ENCODE measurements around the gene DNAJB2.
A peak's percentile ranks its signal among the peaks of the same experiment; 100 is the strongest.
"Not testable (repeated sequence)": the region's sequence is repeated elsewhere in the genome, so short reads cannot be mapped to it uniquely, and the experiment has no call there.

Gene DNAJB2

DNA sequence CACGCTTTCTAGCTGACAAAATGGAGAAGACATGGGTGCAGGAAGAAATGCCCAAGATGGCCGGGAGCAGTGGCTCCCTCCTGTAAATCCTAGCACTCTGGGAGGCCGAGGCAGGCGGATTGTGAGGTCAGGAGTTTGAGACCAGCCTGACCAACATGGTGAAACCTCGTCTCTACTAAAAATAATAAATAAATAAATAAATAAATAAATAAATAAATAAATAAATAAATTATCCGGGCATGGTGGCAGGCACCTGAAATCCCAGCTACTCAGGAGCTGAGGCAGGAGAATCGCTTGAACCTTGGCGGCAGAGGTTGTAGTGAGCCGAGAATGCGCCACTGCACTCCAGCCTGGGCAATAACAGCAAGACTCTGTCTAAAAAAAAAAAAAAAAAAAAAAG lies 20.2 kb upstream of the DNAJB2 start:
- DNase-seq (ENCODE audit: low read depth in 2 of 2), result not testable (repeated sequence)

- DNase-seq (ENCODE audit: low read depth in 2 of 2), result no peak
Measured at GRCh38 chr2:219261024-219261855, 17.9 kb upstream of the DNAJB2 start.

DNA sequence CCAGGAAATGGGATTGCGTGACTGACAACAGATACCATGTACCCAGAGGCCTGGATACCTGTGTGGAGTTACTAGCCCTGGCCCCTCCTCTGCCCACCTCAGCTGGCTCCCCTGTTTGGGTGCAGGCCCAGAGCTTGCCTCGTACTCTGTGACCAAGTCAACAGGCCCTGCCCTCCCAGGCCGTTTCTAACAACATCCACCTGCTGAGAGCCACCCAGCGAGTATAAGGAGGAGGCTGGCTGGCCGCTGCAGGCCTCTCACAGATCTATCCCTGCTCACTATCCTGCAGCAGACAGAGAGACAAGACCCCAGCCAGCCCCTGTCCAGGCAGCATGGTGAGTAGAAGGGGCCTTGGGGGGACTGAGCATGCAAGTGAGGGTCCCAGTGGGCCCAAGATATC lies 12.9 kb upstream of the DNAJB2 start:
- DNase-seq (ENCODE audit: low read depth in 2 of 2), result no peak

- no peak for DNase-seq (ENCODE audit: low read depth in 2 of 2)
Measured at GRCh38 chr2:219266886-219267285, 12.3 kb upstream of the DNAJB2 start.

DNA sequence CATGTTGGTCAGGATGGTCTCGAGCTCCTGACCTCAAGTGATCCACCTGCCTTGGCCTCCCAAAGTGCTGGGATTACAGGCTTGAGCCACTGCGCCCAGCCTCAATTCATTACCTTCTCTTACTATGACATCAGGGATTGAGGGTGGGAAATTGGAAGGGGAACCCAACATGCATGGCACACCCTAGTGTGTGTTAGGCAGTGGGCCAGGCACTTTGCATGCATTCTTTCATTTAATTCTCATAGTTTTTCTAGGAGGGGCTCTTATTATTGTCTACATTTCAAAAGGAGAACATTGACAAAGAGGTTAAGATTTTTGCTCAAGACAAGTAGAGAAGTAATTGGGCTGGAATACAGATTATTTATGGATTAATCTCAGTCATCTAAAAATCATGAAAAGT lies 10.9 kb upstream of the DNAJB2 start:
- DNase-seq (ENCODE audit: low read depth in 2 of 2), result no peak

DNA sequence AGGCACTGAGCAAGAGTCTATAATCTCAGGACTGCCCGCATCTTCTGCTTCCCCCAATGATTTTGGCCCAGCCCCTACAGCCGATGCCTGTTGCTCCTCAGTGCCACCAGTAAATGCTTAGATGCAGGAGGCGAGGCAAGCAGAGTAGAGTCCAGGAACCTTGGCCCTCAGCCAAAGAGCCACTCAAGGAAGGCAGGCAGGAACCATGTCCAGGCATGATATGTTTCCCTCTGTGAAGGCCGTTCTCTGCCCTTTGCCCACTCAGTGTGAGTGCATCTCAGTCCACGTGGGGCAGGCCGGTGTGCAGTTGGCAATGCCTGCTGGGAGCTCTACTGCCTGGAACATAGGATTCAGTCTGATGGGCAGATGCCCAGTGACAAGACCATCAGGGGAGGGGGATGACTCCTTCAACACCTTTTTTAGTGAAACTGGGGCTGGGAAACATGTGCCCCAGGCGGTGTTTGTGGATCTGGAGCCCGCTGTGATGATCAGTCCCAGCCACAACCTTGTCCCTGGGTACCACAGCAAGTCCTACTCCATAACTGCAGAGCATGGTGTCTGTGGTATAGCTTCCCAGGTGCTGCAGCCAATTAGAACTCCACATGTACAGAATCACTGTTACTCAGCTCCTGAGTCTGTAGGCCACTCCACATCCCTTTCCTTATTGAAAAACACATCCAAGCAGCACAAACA lies 9.7 kb upstream of the DNAJB2 start:
- no peak for DNase-seq (ENCODE audit: low read depth in 2 of 2)

DNA sequence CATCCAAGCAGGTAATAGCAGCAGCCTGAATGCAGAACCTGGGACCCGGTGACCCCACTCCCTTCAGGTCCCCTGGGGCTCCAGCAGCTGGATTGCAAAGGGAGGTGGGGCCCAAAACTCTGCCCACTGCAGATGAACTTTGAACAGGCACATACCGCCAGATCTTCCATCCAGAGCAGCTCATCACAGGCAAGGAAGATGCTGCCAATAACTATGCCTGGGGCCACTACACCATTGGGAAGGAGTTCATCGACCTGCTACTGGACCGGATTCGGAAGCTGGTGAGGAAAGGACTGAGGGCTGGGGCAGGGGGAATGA lies 9.2 kb upstream of the DNAJB2 start:
- DNase-seq (ENCODE audit: low read depth in 2 of 2), result no peak

DNA sequence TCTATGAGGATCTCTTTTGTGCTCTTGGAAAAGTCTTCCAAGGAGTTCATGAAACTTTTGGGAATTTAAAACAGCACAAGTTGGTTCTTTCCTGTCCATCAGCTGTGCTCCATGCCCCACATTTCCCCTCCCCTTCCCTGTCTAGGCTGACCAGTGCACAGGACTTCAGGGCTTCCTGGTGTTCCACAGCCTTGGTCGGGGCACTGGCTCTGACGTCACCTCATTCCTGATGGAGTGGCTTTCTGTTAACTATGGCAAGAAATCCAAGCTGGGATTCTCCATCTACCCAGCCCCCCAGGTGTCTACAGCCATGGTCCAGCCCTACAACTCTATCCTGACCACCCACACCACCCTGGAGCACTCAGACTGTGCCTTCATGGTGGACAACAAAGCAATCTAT lies 8.1 kb upstream of the DNAJB2 start:
- no peak for DNase-seq (ENCODE audit: low read depth in 2 of 2)

- DNase-seq (ENCODE audit: low read depth in 2 of 2), result no peak
Measured at GRCh38 chr2:219272356-219272755, 6.8 kb upstream of the DNAJB2 start.

- DNase-seq (ENCODE audit: low read depth in 2 of 2), result no peak
Measured at GRCh38 chr2:219272995-219273394, 6.2 kb upstream of the DNAJB2 start.

GRCh38 chr2:219273937-219274336 lies 5.2 kb upstream of the DNAJB2 start:
- no peak for DNase-seq (ENCODE audit: low read depth in 2 of 2)

GRCh38 chr2:219274361-219274921 lies 4.7 kb upstream of the DNAJB2 start:
- no peak for DNase-seq (ENCODE audit: low read depth in 2 of 2)

DNA sequence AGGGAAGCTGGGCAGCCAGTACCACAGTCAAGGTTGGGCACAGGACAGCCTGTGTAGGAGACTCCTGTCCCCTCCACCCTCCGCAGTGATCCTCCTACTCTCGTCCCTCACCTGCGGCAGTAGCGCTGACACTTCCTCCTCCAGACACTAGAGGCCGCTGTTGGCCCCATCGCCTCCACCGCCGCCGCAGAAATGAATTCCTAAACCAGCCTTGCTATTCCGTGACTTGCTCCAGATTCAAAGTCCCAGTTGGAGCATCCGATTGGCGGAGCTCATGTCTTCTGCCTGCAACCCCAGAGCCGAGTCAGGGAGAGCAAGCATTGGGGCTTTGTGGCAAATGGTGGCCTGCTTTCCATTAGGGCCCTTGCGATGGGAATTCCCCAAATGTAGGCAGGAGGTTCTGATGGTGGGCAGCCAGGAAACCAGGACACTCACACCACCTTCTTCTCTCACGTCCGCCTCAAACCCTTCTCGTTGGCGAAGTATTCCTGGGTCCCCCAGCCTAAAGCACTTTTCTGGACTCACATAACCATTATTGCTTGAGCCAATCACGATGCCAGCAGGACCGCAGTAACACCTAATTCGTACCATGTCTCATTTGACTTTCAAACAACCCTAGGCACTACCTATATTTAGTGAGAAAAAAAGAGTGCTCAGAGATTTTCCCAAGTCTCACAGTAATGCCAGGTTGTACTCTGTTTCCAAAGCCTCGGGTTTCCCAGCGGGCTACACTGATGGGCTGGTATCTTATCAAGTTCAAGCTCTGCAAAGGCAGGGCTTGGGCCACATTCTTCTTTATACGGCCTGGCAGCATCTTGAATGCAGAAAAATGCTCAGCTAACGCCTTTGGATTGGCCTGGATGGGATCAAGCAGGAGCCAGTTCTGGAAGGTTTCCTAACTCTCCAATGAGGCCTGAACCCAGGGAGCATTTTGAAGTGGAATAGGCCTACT lies 1.2 kb upstream of the DNAJB2 start:
- DNase-seq (ENCODE audit: low read depth in 2 of 2), result peak; percentile 42 to 57

- DNase-seq (ENCODE audit: low read depth in 2 of 2), result no peak
Measured at GRCh38 chr2:219278655-219279150, 463 bp upstream of the DNAJB2 start.

- no peak for DNase-seq (ENCODE audit: low read depth in 2 of 2)
Measured at GRCh38 chr2:219279916-219280516, 850 bp downstream of the DNAJB2 start.

GRCh38 chr2:219280651-219281050 lies 1.5 kb downstream of the DNAJB2 start:
- DNase-seq (ENCODE audit: low read depth in 2 of 2), result no peak

GRCh38 chr2:219281588-219281987 lies 2.4 kb downstream of the DNAJB2 start:
- DNase-seq (ENCODE audit: low read depth in 2 of 2), result no peak

DNA sequence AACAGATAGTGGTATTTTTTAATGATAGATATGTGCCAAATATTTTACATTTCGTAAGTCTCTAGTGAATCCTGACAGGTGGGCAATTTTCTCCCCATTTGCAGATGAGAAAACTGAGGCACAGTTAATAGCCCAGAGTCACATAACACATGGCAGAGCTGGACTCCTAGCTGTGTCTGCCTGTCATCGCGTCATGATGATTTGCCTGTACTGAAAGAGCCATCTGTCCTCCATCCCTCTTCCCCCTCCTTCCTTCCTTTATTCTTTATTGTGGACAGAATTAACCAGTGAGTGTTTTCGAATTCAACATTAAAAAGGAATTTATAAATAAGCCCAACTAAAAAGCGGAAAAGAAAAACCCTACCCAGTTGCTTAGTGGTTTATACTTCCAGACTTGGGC lies 3.2 kb downstream of the DNAJB2 start:
- no peak for DNase-seq (ENCODE audit: low read depth in 2 of 2)

DNA sequence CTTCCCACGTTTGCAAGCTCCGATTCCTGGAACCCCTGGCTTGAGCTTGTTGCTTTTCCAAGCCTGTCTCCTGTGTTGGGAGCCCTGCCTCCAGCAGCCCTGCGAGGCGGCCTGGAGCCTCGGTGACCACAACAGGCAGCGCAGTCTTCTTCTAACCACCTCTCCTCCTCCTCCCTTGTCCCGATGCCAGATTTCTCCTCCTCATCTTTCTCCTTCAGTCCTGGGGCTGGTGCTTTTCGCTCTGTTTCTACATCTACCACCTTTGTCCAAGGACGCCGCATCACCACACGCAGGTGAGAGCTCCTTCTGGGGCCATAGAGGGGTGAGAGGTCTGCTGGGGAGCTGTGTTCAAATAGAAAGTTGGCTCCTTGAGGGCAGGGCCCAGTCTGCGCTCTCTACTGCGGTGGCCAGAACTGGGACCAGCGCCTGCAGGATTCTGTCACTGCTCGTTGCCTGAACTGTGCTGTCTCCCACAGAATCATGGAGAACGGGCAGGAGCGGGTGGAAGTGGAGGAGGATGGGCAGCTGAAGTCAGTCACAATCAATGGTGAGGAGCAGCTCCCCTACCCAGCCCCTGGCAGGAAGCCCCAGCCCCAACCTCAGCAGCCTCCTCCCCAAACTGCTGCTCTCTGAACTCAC lies 3.9 kb downstream of the DNAJB2 start:
- DNase-seq (ENCODE audit: low read depth in 2 of 2), result no peak

GRCh38 chr2:219284501-219285372 lies 5.6 kb downstream of the DNAJB2 start:
- DNase-seq (ENCODE audit: low read depth in 2 of 2), result no peak

All from activated CD8-positive, alpha-beta memory T cell treated with anti-CD3 and anti-CD28 coated beads for 4 hours (primary cell).